Activated CD8-positive, alpha-beta T cell treated with anti-CD3 and anti-CD28 coated beads for 36 hours (primary cell): ENCODE data around the gene IDH3G. TPM values are rescaled to one million over a fixed set of nuclear protein-coding genes. Genes with fewer than 3 reads are reported as not detected.

Experiments used
- ATAC-seq: fragments of 200-7000 bp; cut with Tn5 transposase; one replicate; pipeline ENCODE4 v1.10.0; 2021; ENCODE audit warnings: mild to moderate bottlenecking, moderate library complexity
- CTCF ChIA-PET: fragments of 350-600 bp; sonication (Branson Sonifier 250); formaldehyde crosslinking; loops from one replicate; lab custom pipeline; 2021; ENCODE audit warnings: antibody characterized with exemption; lab: Charles Lee
- POLR2A ChIA-PET: fragments of 350-600 bp; sonication (Branson Sonifier 250); formaldehyde crosslinking; loops from one replicate; lab custom pipeline; 2021; ENCODE audit warnings: antibody characterized with exemption; lab: Charles Lee
- DNase-seq: peaks from one replicate; pipeline ENCODE4 v3.0.0-alpha.2; 2020
- H3K27ac Mint-ChIP-seq: one replicate; pipeline ENCODE4 v1.8.0; 2021; ENCODE audit warnings: mild to moderate bottlenecking, mixed read lengths
- H3K27me3 Mint-ChIP-seq: one replicate; pipeline ENCODE4 v1.8.0; 2021; ENCODE audit warnings: mixed read lengths
- H3K36me3 Mint-ChIP-seq: one replicate; pipeline ENCODE4 v1.8.0; 2021; ENCODE audit warnings: low read depth, mixed read lengths
- H3K4me1 Mint-ChIP-seq: one replicate; pipeline ENCODE4 v1.8.0; 2021; ENCODE audit warnings: low read depth, mixed read lengths
- H3K4me3 Mint-ChIP-seq: one replicate; pipeline ENCODE4 v1.8.0; 2021; ENCODE audit warnings: mild to moderate bottlenecking, moderate library complexity, mixed read lengths
- H3K9me3 Mint-ChIP-seq: one replicate; pipeline ENCODE4 v1.8.0; 2021; ENCODE audit warnings: mixed read lengths
- CTCF ChIP-seq: fragments of 200-600 bp; IDR thresholded peaks from one replicate; pipeline ENCODE4 v1.8.0; 2022; ENCODE audit warnings: antibody characterized with exemption, mild to moderate bottlenecking
- intact Hi-C: fragments of 100-400 bp; cut with micrococcal nuclease; formaldehyde crosslinking; loops from one replicate; pipeline ENCODE4 v1.10.0; 2022
- total RNA-seq, 2 experiments: library from RNA; stranded (reverse); gene quantifications; one replicate each; pipeline ENCODE4 v1.2.3, GENCODE V29; 2021

Gene IDH3G
- 10 to 100 TPM; 54.3 to 56.9 TPM for total RNA-seq

- Mint-ChIP-seq H3K4me3 (peak within 1 kb of the TSS; percentile 79), H3K27ac (peak within 1 kb of the TSS; percentile 92), H3K36me3 (peaks cover 21% of the 10 kb centered on the region), H3K9me3 (no peaks in the 10 kb centered on the region), H3K4me1 (peaks cover 20% of the 10 kb centered on the region), H3K27me3 (no peaks in the 10 kb centered on the region)
- ATAC-seq = peak; percentile 95
- peak; percentile 93 for DNase-seq
- CTCF ChIA-PET = interaction anchor here (0.6 to 1.8 kb wide), 2 partner anchors 23 to 131 kb away, joined by 3 to 5 read pairs; no protein-coding TSS in a partner anchor
- intact Hi-C loops = no loop called here
- POLR2A ChIA-PET = interaction anchor here (0.6 to 2.3 kb wide), 7 partner anchors 11 to 177 kb away, joined by 3 to 6 read pairs (median 3); partner anchors contain the start of gene ARHGAP4
- no peak for TF ChIP-seq CTCF
Measured at GRCh38 chrX:153794018-153794896, at the start of gene IDH3G, which contains the start of gene SSR4. Gene IDH3G, minus strand, starts transcription at chrX:153794375. Its CDS starts 49 bp downstream, at chrX:153794326. Gene SSR4, plus strand, starts transcription at chrX:153794668. Its CDS starts 20 bp downstream, at chrX:153794688.

- intact Hi-C loops = no loop called here
- H3K27ac Mint-ChIP-seq = no peak overlapping the region
- POLR2A ChIA-PET = no interaction called here
Measured at GRCh38 chrX:153836921-153837320, 42.7 kb upstream of the IDH3G start.

GRCh38 chrX:153832728-153833127, 38.6 kb upstream of the IDH3G start:
- intact Hi-C loops = no loop called here
- Mint-ChIP-seq H3K4me3 (no peak overlapping the region), H3K27ac (no peak overlapping the region), H3K4me1 (no peaks in the 10 kb centered on the region), H3K36me3 (no peaks in the 10 kb centered on the region), H3K9me3 (no peaks in the 10 kb centered on the region), H3K27me3 (peaks cover 3% of the 10 kb centered on the region)
- ChIA-PET CTCF (no interaction called here), POLR2A (interaction anchor here (0.7 kb wide), 1 partner anchor 23 kb away, joined by 3 read pairs; no protein-coding TSS in a partner anchor)
- no peak for TF ChIP-seq CTCF
- ATAC-seq (no peak), DNase-seq (no peak)

More at GRCh38 chrX:153836921-153837320, 42.7 kb upstream of the IDH3G start:
- H3K9me3 Mint-ChIP-seq = no peaks in the 10 kb centered on the region
- no peaks in the 10 kb centered on the region for H3K36me3 Mint-ChIP-seq
- DNase-seq (no peak), ATAC-seq (no peak)
- H3K4me1 Mint-ChIP-seq = no peaks in the 10 kb centered on the region
- H3K4me3 Mint-ChIP-seq = no peak overlapping the region
- TF ChIP-seq CTCF = no peak
- CTCF ChIA-PET = no interaction called here
- peaks cover 1% of the 10 kb centered on the region for H3K27me3 Mint-ChIP-seq

GRCh38 chrX:153831429-153832150, 37.4 kb upstream of the IDH3G start:
- peak overlapping the region; percentile 19 for H3K4me3 Mint-ChIP-seq

More at GRCh38 chrX:153831429-153832150, 37.4 kb upstream of the IDH3G start:
- Mint-ChIP-seq H3K9me3 (no peaks in the 10 kb centered on the region), H3K36me3 (no peaks in the 10 kb centered on the region), H3K27ac (no peak overlapping the region), H3K4me1 (peaks cover 6% of the 10 kb centered on the region), H3K27me3 (peaks cover 5% of the 10 kb centered on the region)
- ChIA-PET POLR2A (no interaction called here), CTCF (no interaction called here)
- intact Hi-C loops = no loop called here
- DNase-seq (no peak), ATAC-seq (no peak)
- TF ChIP-seq CTCF = no peak
